GM18519 (cell line): ENCODE measurements around the gene HRK.
"Not testable (repeated sequence)": the region's sequence is repeated elsewhere in the genome, so short reads cannot be mapped to it uniquely, and the experiment has no call there.

ENCODE experiments used
- ATAC-seq: cut with Tn5 transposase; IDR thresholded peaks from one replicate; pipeline ENCODE4 v1.9.1; 2021; ENCODE audit warnings: mild to moderate bottlenecking, moderate library complexity; ENCODE audit not compliant: unreplicated experiment, low FRiP score

Gene HRK

DNA sequence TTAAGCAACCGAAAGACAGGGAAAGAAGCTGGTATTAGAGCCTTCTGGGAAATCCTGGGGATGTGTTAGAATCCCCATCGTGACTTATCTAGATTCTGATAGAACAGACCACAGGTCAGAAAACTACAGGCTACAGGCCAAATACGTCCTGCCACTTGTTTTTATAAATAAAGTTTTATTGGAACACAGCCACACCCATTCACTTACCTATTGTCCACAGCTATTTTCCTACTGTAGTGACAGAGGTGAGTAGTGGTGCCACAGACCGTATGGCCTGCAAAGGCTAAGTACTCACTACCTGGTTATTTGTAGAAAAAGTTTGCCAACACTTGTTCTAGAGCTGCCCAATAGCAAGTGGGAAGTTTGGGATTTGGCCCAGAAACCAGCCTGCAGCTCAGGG, 53.8 kb downstream of the HRK start:
- ATAC-seq, result no peak

DNA sequence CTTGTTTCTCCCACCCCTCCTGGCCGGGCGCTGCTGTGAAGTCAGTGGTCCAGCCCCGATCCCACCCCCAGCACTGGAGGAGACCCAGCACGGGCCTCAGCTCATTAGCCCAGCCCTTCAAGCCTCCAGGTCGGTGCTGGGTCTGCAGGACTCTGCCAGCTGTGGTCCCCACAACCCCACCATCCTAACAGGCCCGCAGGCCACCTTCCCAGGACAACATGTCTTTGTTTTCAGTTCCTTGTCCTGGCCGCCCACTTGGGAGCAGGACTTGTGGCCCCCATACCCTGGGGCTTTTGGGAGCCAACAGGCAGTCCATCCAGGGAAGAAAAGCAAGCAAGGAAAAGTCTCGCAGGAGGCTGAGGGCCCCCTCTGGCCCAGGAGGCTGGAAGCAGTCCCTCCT, 60.0 kb downstream of the HRK start:
- ATAC-seq, result no peak

GRCh38 chr12:116820064-116820656, 61.1 kb downstream of the HRK start:
- no peak for ATAC-seq

- ATAC-seq, result peak; percentile 76
Observed at GRCh38 chr12:116818948-116819832, 62.1 kb downstream of the HRK start.

DNA sequence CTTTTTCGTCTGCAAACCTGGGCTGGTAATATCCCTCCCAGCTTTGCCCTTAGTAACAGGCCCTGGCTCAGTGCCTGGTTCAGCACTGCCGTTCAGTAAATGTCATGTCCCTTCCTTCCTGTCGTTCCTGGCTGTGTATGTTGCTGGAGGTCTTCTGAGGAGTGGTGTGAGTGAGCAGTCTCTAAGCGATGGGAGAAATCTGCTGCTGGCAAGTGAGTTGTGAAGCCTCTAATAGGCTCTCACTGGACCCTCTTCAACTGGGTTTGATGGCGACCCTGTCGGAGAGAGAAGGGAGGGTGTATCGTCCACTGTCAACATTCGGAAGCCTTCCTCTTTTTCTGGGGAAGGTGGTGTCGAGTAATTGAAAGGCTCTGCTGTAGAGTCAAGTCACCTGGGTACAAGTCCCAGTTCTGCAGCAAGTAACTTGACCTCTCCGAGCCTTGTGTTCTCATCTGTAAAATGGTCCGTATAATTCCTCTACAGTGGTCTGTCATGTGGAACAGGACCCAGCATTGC, 62.8 kb downstream of the HRK start:
- ATAC-seq, result no peak

GRCh38 chr12:116814766-116815165, 66.5 kb downstream of the HRK start:
- not testable (repeated sequence) for ATAC-seq

GRCh38 chr12:116813271-116814041, 67.8 kb downstream of the HRK start:
- ATAC-seq, result no peak

- ATAC-seq, result no peak
Observed at GRCh38 chr12:116812238-116812637, 69.0 kb downstream of the HRK start.

DNA sequence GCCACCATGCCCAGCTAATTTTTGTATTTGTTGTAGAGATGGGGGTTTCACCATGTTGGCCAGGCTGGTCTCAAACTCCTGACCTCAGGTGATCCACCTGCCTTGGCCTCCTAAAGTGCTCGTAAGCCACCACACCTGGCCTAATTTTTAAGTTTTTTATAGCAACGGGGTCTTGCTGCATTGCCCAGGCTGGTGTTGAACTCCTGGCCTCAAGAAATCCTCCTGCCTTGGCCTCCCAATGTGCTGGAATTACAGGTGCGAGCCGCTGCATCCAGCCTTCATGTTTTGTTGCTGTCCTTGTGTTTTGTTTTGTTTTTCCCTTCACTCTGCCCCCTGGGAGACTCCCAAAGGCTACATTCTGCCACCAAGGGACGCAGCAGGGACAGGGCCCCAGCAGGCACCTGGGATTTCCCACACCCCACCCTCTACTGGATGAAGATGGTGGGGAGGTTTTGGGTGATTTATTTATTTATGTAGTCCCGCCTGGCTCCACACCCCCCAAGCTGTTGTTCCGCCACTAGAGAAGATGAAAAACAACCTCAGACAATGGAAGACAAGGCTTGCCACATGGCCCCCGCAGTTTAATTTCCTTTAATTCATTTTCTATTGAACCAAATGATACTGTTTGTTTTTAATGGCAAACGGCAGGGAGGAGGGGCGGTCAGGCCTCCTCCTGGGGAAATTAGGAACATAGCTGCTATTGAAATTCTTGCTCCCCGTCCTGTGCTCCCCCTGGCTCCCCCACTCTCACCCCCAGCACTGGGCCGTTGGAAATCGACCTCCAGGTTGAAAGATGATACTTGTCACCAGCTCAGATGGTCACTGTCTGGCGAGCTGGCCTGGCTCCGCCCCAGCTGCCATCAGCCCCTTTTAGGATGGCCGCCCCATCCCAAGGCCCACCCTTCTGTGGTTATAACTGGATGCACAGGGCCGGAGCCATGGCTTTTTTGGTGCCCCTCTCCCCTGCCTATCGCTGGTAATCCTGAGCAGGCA, 72.8 kb downstream of the HRK start:
- ATAC-seq, result no peak

DNA sequence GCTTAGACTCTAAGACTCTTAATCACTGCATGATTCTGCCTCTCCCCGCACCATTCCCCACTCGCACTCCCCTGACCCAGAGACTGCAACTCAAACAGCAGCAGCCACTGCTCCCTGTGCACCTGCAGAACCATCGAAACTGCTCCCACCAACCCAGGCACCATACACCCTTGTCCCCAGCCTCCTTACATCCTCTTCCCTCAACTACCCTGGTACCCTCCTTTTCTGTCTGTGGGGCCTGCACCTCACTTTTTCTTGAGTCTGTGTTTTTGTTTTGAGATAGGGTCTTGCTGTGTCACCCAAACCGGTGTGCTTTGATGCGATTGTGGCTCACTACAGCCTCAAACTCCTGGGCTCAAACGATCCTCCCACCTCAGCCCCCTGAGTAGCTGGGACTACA, 73.7 kb downstream of the HRK start:
- ATAC-seq, result no peak

- ATAC-seq, result no peak
Observed at GRCh38 chr12:116806845-116807440, 74.3 kb downstream of the HRK start.
